ENCODE measurements around the gene SELENOI.

GRCh38 chr2:26345283-26345544 is 729 bp upstream of the SELENOI start:
- TF ChIP-seq, protein P1, sequence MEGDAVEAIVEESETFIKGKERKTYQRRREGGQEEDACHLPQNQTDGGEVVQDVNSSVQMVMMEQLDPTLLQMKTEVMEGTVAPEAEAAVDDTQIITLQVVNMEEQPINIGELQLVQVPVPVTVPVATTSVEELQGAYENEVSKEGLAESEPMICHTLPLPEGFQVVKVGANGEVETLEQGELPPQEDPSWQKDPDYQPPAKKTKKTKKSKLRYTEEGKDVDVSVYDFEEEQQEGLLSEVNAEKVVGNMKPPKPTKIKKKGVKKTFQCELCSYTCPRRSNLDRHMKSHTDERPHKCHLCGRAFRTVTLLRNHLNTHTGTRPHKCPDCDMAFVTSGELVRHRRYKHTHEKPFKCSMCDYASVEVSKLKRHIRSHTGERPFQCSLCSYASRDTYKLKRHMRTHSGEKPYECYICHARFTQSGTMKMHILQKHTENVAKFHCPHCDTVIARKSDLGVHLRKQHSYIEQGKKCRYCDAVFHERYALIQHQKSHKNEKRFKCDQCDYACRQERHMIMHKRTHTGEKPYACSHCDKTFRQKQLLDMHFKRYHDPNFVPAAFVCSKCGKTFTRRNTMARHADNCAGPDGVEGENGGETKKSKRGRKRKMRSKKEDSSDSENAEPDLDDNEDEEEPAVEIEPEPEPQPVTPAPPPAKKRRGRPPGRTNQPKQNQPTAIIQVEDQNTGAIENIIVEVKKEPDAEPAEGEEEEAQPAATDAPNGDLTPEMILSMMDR (IDR thresholded peaks at IDR 0.05), result no peak
- no peak for TF ChIP-seq POLR2A (IDR thresholded peaks at IDR 0.05)
